BJ (cell line): ENCODE data around the gene RPL41. TPM values are rescaled to one million over a fixed set of nuclear protein-coding genes. Genes with fewer than 3 reads are reported as not detected.
"Not testable (repeated sequence)": the region's sequence is repeated elsewhere in the genome, so short reads cannot be mapped to it uniquely, and the experiment has no call there.

Source experiments
- CTCF ChIA-PET: fragments of 350-600 bp; formaldehyde crosslinking; extraction: SDS; loops from one replicate; lab custom pipeline; 2021; ENCODE audit warnings: antibody characterized with exemption, inconsistent platforms; lab: Yijun Ruan, JAX
- POLR2A ChIA-PET: fragments of 300-600 bp; sonication (Branson Sonifier 250); formaldehyde crosslinking; extraction: SDS; loops from one replicate; lab custom pipeline; 2021; ENCODE audit warnings: antibody characterized with exemption; lab: Charles Lee
- DNase-seq: peaks from one replicate; pipeline ENCODE4 v3.0.0-alpha.2; 2011; ENCODE audit warnings: low read depth
- H3K27me3 ChIP-seq: 2 replicates; pipeline ENCODE4 v1.6.0; 2011; ENCODE audit warnings: low read length; ENCODE audit not compliant: control insufficient read depth, insufficient read depth
- H3K36me3 ChIP-seq: 2 replicates; pipeline ENCODE4 v1.5.1; 2011; ENCODE audit warnings: low read length; ENCODE audit not compliant: control insufficient read depth, insufficient read depth
- H3K4me3 ChIP-seq: 2 replicates; pipeline ENCODE4 v1.5.1; 2011; ENCODE audit warnings: low read depth, mild to moderate bottlenecking, control low read depth, low read length
- CTCF ChIP-seq: IDR thresholded peaks from 2 replicates; pipeline ENCODE4 v1.5.1; 2011; ENCODE audit warnings: low read depth, mild to moderate bottlenecking, control low read depth, inconsistent platforms, low read length, moderate library complexity; ENCODE audit not compliant: insufficient read depth
- polyA minus RNA-seq: library from RNA; depleted of rRNA, polyadenylated mRNA; stranded (reverse); fragments of >200 nt; gene quantifications from 2 replicates; pipeline ENCODE4 v1.2.3, GENCODE V29; 2011; rRNA and poly(A)+ RNA removed
- polyA plus RNA-seq: library from polyadenylated mRNA; depleted of rRNA; stranded (reverse); fragments of >200 nt; gene quantifications from 2 replicates; pipeline ENCODE4 v1.2.3, GENCODE V29; 2011; rRNA removed

RPL41 gene
- polyA plus RNA-seq, result 5,645 and 7,867 TPM in 2 replicates
- polyA minus RNA-seq, result 516 and 877 TPM in 2 replicates

GRCh38 chr12:56116267-56117081, at the start of gene RPL41:
Gene RPL41, plus strand, starts transcription at chr12:56116633.
- Histone ChIP-seq H3K27me3 (no peaks in the 10 kb centered on the region), H3K4me3 (peak within 1 kb of the TSS; percentile 71), H3K36me3 (peaks cover 13% of the 10 kb centered on the region)
- no peak for TF ChIP-seq CTCF
- ChIA-PET POLR2A (interaction anchor here (0.7 to 2.1 kb wide), 3 partner anchors 12 to 177 kb away, joined by 5 to 13 read pairs (median 12); partner anchors contain the start of gene PA2G4), CTCF (interaction anchor here (1.0 to 6.8 kb wide), 5 partner anchors 9 to 73 kb away, joined by 4 to 134 read pairs (median 8); partner anchors contain the start of genes ESYT1, PA2G4 and SMARCC2)
- peak; percentile 64 for DNase-seq

GRCh38 chr12:56071648-56072047, 44.8 kb upstream of the RPL41 start:
- H3K27me3 ChIP-seq, result no peaks in the 10 kb centered on the region
- no peaks in the 10 kb centered on the region for H3K36me3 ChIP-seq
- peak; percentile 23 for DNase-seq
- POLR2A ChIA-PET, result no interaction called here
- CTCF ChIA-PET, result interaction anchor here (0.9 to 1.2 kb wide), 2 partner anchors 25 to 33 kb away, joined by 3 read pairs; partner anchors contain the start of gene PA2G4
- no peak for TF ChIP-seq CTCF
- H3K4me3 ChIP-seq, result no peak overlapping the region

GRCh38 chr12:56074396-56074795, 42.0 kb upstream of the RPL41 start:
- ChIA-PET POLR2A (interaction anchor here (0.6 kb wide), 1 partner anchor 113 kb away, joined by 3 read pairs; no protein-coding TSS in a partner anchor), CTCF (interaction anchor here (0.7 to 1.2 kb wide), 3 partner anchors 13 to 147 kb away, joined by 3 to 4 read pairs (median 3); partner anchors contain the start of gene RNF41)
- no peaks in the 10 kb centered on the region for H3K36me3 ChIP-seq
- no peak overlapping the region for H3K4me3 ChIP-seq
- TF ChIP-seq CTCF, result no peak
- H3K27me3 ChIP-seq, result no peaks in the 10 kb centered on the region
- DNase-seq, result no peak

GRCh38 chr12:56077966-56078365, 38.5 kb upstream of the RPL41 start:
- DNase-seq, H3K36me3 ChIP-seq, H3K27me3 ChIP-seq, CTCF ChIA-PET, POLR2A ChIA-PET, H3K4me3 ChIP-seq: not testable (repeated sequence)

GRCh38 chr12:56078427-56078826, 38.0 kb upstream of the RPL41 start:
- H3K36me3 ChIP-seq, result no peaks in the 10 kb centered on the region
- ChIA-PET POLR2A (no interaction called here), CTCF (interaction anchor here (0.9 to 3.3 kb wide), 9 partner anchors 10 to 41 kb away, joined by 3 to 20 read pairs (median 4); partner anchors contain the start of genes PA2G4 and ZC3H10)
- TF ChIP-seq CTCF, result no peak
- H3K4me3 ChIP-seq, result no peak overlapping the region
- no peak for DNase-seq
- peaks cover 4% of the 10 kb centered on the region for H3K27me3 ChIP-seq
